ENCODE data around the gene HLA-DOA. TPM values are rescaled to one million over a fixed set of nuclear protein-coding genes. Genes with fewer than 3 reads are reported as not detected.

HLA-DOA gene
- 38.0 and 52.2 TPM in 2 replicates for total RNA-seq (ENCODE audit: low replicate concordance)

DNA sequence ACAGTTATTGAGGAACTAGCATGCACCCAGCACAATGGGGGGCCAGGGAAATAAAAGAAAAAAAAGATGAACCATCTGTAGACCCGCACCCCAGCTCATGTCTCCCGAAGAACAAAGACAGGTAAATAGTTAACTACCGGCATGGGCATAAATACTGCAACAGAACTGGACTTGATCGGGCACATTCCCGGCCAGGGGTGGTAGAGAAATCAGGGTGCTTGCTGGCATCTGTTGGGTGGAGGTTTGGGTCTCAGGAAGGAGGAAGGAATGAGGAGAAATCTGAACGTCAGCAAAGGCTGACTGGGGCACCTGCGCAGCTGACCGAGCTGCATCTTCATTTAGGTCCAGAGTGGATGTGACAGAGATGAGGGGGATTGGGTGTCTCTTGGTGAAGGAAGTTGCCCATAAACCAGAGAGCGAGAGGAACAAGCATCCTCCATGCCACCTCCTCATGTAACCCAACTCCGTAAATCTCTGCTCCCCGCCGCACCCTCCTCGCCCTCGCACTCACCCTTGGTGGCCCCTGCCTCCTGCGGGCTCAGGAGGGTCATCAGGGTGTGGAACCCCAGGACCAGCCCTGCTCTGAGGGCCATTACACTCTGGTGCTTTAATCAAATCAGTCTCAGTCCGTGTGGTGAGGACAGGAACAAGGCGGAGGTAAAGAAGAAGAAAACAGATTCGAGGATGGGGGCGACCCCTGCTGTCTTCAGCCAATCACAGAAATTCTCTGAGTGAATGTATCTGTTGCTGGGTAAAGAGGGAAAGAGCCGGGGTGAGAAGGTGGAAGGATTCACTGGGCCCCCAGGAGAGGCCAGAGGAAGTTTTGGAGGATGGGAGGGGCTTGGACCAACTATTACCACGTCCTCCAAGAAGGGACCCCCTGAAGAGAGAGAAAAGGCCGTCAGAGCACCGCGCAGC lies at the start of gene HLA-DOA:
Gene HLA-DOA (minus strand): TSS at position 648 of the 918 bp plus-strand sequence.
- H3K27me3 ChIP-seq, result no peaks in the 10 kb centered on the region
- no peaks in the 10 kb centered on the region for H3K79me2 ChIP-seq (ENCODE audit: low read depth)
- peak; percentile 90 for DNase-seq (ENCODE audit: low spot score)
- peaks cover 11% of the 10 kb centered on the region for H3K4me1 Mint-ChIP-seq
- H3K27me3 Mint-ChIP-seq (ENCODE audit: insufficient read depth, low read depth), result peaks cover 6% of the 10 kb centered on the region
- H3K36me3 Mint-ChIP-seq, result no peaks in the 10 kb centered on the region
- no peak within 1 kb of the TSS for H3K27ac ChIP-seq
- H3K9ac ChIP-seq, result no peak within 1 kb of the TSS
- H3K4me1 ChIP-seq, result peaks cover 20% of the 10 kb centered on the region
- peak within 1 kb of the TSS; percentile 100 for H2AFZ ChIP-seq (replicated peaks)
- TF ChIP-seq, protein P1, sequence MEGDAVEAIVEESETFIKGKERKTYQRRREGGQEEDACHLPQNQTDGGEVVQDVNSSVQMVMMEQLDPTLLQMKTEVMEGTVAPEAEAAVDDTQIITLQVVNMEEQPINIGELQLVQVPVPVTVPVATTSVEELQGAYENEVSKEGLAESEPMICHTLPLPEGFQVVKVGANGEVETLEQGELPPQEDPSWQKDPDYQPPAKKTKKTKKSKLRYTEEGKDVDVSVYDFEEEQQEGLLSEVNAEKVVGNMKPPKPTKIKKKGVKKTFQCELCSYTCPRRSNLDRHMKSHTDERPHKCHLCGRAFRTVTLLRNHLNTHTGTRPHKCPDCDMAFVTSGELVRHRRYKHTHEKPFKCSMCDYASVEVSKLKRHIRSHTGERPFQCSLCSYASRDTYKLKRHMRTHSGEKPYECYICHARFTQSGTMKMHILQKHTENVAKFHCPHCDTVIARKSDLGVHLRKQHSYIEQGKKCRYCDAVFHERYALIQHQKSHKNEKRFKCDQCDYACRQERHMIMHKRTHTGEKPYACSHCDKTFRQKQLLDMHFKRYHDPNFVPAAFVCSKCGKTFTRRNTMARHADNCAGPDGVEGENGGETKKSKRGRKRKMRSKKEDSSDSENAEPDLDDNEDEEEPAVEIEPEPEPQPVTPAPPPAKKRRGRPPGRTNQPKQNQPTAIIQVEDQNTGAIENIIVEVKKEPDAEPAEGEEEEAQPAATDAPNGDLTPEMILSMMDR (IDR thresholded peaks at IDR 0.05), result no peak
- TF ChIP-seq EZH2 (IDR thresholded peaks at IDR 0.05), result no peak
- TF ChIP-seq EZH2phosphoT487 (IDR thresholded peaks at IDR 0.05), result no peak
- H4K20me1 ChIP-seq (ENCODE audit: low read depth), result no peaks in the 10 kb centered on the region
- H3K4me3 ChIP-seq, result peak within 1 kb of the TSS; percentile 60
- peak within 1 kb of the TSS; percentile 65 for H3K4me3 Mint-ChIP-seq
- peaks cover 6% of the 10 kb centered on the region for H3F3A ChIP-seq (ENCODE audit: low read depth)
- H3K9me3 ChIP-seq (ENCODE audit: low read depth), result no peaks in the 10 kb centered on the region
- peak within 1 kb of the TSS; percentile 10 for H3K27ac Mint-ChIP-seq
- no peaks in the 10 kb centered on the region for H3K36me3 ChIP-seq
- H3K4me2 ChIP-seq, result peak within 1 kb of the TSS; percentile 91
- no peaks in the 10 kb centered on the region for H3K9me3 Mint-ChIP-seq

DNA sequence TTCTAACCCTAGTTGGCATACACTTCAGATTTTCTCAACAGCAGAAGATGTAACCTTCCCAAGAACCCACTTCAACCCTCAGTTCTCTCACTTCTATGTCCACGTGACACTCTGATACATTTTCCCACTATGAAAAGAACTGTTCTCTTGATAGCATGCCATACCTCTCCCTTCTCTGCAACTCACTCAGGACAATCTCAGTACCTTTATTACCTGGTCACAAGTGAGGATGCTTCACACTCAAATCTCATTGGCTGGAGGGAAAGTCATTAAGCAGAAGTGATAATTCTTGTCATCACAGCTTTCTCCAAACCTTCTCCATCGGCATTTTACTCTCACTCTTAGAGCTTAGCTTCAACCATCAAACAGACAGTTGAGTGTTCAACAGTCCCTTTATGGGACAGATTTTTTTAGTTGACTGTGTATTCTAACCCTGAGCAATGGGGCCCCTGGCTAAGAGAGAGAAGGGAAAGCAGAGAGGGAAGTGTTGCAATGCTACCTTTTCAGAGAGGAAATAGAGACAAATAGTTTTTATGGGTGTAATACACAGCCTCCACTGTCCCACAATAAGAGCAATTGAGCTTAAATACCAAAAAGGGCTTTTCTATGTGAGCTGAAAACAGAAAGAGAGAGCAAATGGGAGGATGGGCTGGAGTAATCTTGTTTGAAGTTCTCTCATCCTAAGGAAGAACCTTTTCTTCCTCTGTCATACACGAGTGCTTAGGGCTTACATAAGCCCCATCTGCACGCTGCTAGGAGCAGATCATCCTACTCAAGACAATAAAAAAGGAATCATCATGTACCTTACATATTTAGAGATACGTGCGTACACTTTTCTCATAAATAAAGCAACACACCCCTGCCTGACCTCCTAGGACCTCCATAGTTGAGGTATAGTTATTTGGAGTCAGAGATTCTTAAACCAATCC lies 48.1 kb upstream of the HLA-DOA start:
- Histone ChIP-seq H4K20me1 (ENCODE audit: low read depth) (no peaks in the 10 kb centered on the region), H2AFZ (replicated peaks) (no peak overlapping the region), H3K36me3 (no peaks in the 10 kb centered on the region), H3K4me1 (no peaks in the 10 kb centered on the region), H3K27me3 (no peaks in the 10 kb centered on the region), H3K27ac (no peak overlapping the region), H3F3A (ENCODE audit: low read depth) (no peaks in the 10 kb centered on the region), H3K4me2 (no peak overlapping the region), H3K9ac (no peak overlapping the region), H3K9me3 (ENCODE audit: low read depth) (no peaks in the 10 kb centered on the region), H3K4me3 (no peak overlapping the region), H3K79me2 (ENCODE audit: low read depth) (no peaks in the 10 kb centered on the region)
- Mint-ChIP-seq H3K27me3 (ENCODE audit: insufficient read depth, low read depth) (peaks cover 4% of the 10 kb centered on the region), H3K27ac (no peak overlapping the region), H3K4me1 (no peaks in the 10 kb centered on the region), H3K36me3 (no peaks in the 10 kb centered on the region), H3K9me3 (peaks cover 11% of the 10 kb centered on the region), H3K4me3 (no peak overlapping the region)
- TF ChIP-seq EZH2phosphoT487 (IDR thresholded peaks at IDR 0.05) (no peak), EZH2 (IDR thresholded peaks at IDR 0.05) (no peak)
- TF ChIP-seq, protein P1 (IDR thresholded peaks at IDR 0.05), result no peak
- DNase-seq (ENCODE audit: low spot score), result no peak

DNA sequence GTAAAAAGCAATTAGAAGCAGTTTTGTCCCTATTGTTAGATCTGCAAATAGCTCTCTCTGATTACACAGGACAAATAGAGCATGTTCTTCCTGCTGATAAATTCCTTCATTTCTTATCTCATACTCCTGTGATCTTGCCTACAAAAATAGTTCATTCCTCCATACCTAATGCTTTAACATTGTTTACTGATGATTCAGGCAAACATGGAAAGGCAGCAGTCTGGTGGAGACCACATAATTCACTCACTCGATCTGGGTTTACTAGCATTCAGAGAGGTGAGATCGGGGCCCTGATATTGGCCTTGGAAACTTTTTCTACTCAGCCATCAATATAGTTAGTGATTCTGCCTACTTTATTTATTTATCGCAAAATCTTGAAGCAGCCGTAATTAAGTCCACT lies 43.8 kb upstream of the HLA-DOA start:
- no peak overlapping the region for H3K27ac Mint-ChIP-seq

More for the DNA sequence above, 43.8 kb upstream of the HLA-DOA start:
- H3K9ac ChIP-seq, result no peak overlapping the region
- no peak overlapping the region for H2AFZ ChIP-seq (replicated peaks)
- DNase-seq (ENCODE audit: low spot score), result no peak
- H3K79me2 ChIP-seq (ENCODE audit: low read depth), result no peaks in the 10 kb centered on the region
- Mint-ChIP-seq H3K4me3 (no peak overlapping the region), H3K27me3 (ENCODE audit: insufficient read depth, low read depth) (peaks cover 4% of the 10 kb centered on the region), H3K9me3 (peaks cover 13% of the 10 kb centered on the region), H3K4me1 (peaks cover 10% of the 10 kb centered on the region), H3K36me3 (no peaks in the 10 kb centered on the region)
- no peaks in the 10 kb centered on the region for H4K20me1 ChIP-seq (ENCODE audit: low read depth)
- no peak for TF ChIP-seq EZH2 (IDR thresholded peaks at IDR 0.05)
- no peak for TF ChIP-seq EZH2phosphoT487 (IDR thresholded peaks at IDR 0.05)
- TF ChIP-seq, protein P1 (IDR thresholded peaks at IDR 0.05), result no peak
- H3K27me3 ChIP-seq, result no peaks in the 10 kb centered on the region
- no peaks in the 10 kb centered on the region for H3F3A ChIP-seq (ENCODE audit: low read depth)
- no peak overlapping the region for H3K4me3 ChIP-seq
- H3K4me1 ChIP-seq, result peaks cover 7% of the 10 kb centered on the region
- H3K27ac ChIP-seq, result no peak overlapping the region
- H3K36me3 ChIP-seq, result no peaks in the 10 kb centered on the region
- H3K4me2 ChIP-seq, result no peak overlapping the region
- H3K9me3 ChIP-seq (ENCODE audit: low read depth), result no peaks in the 10 kb centered on the region

Measured in neural progenitor cell (in vitro differentiated cells).